Measurements from ENCODE around the gene SLC49A3. TPM values are rescaled to one million over a fixed set of nuclear protein-coding genes. Genes with fewer than 3 reads are reported as not detected.
"Not testable (repeated sequence)": the region's sequence is repeated elsewhere in the genome, so short reads cannot be mapped to it uniquely, and the experiment has no call there.

Gene SLC49A3
- total RNA-seq (2014; rRNA removed; shearing (Covaris generic)): not detected in 2 replicates
- not detected in 2 replicates for total RNA-seq (2022)
- not detected for Bru-seq, nascent RNA
- not detected for BruChase-seq, experiment 1, labeled RNA remaining after a 6-hour chase
- BruChase-seq, experiment 2, labeled RNA remaining after a 2-hour chase: not detected
- long read RNA-seq: 0 reads

DNA sequence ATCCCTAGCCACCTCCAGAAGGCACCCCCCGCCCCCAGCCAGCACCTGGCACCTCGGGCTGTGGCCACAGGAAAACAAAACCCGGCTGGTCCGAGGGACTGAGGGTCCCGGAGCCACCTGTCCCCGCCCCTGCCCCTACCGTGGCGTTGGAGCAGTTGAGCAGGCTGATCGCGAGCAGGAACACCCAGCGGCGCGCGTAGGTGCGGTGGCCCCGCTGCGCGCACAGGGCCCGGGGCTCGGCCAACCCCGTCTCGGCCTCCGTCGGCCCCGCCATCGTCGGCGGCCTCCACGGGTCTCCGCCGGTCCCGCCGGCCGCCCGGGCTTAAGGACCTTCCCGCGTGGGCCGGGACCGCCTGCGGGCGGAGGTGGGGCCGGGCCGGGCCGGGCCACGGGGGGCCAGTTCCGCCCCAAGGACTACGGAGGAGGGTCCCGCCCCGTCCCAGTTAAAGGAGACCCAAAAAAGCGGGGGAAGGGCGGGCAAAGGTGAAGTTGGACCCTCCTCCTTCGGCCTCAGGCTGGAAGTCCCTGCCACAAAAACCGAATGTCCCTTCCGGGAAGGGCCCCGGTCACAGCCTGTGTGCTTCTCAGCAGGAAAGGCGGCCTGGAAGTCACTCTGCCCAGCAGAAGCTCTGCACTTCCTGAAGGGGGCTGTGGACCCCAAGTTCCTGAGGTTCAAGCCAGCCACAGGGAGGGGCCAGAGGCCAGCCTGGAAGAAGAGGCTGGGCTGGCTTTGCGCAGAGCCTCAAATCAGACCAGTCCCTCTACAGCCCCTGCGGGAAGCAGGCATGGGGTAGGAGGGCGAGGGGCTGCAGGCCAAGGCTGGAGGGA lies at the start of gene SLC49A3:
TSS of gene SLC49A3 (minus strand) at position 298 of the 828 bp plus-strand sequence. CDS start at position 274, 24 bp downstream.
- H4K20me1 ChIP-seq (ENCODE audit: insufficient read depth, low read length): no peaks in the 10 kb centered on the region
- CTCF ChIA-PET (ENCODE audit: unreplicated experiment): no interaction called here
- no peaks in the 10 kb centered on the region for H3K79me2 ChIP-seq (ENCODE audit: insufficient read depth, low read depth, low read length)
- no peak within 1 kb of the TSS for H2AFZ ChIP-seq (ENCODE audit: low read length)
- no peak within 1 kb of the TSS for H3K27ac ChIP-seq (ENCODE audit: low read depth, low read length, poor library complexity, severe bottlenecking)
- intact Hi-C loops (cut with micrococcal nuclease; ENCODE audit: unreplicated experiment): no loop called here
- BruUV-seq (replicated peaks): no TSS peak
- no peak for DNase-seq (ENCODE audit: low spot score)
- H3K9me3 ChIP-seq (ENCODE audit: low read length): no peaks in the 10 kb centered on the region
- no peak within 1 kb of the TSS for H3K4me3 ChIP-seq (ENCODE audit: low read depth, low read length, poor library complexity, severe bottlenecking)
- no peaks in the 10 kb centered on the region for H3K36me3 ChIP-seq (ENCODE audit: insufficient read depth, low read length)
- no peak within 1 kb of the TSS for H3K4me2 ChIP-seq (ENCODE audit: low read length)
- no peaks in the 10 kb centered on the region for H3K9me2 ChIP-seq (ENCODE audit: insufficient read depth, low read length)
- TF ChIP-seq EZH2phosphoT487 (IDR thresholded peaks at IDR 0.05; ENCODE audit: borderline replicate concordance, low read depth, low read length): no peak
- TF ChIP-seq, protein P1, sequence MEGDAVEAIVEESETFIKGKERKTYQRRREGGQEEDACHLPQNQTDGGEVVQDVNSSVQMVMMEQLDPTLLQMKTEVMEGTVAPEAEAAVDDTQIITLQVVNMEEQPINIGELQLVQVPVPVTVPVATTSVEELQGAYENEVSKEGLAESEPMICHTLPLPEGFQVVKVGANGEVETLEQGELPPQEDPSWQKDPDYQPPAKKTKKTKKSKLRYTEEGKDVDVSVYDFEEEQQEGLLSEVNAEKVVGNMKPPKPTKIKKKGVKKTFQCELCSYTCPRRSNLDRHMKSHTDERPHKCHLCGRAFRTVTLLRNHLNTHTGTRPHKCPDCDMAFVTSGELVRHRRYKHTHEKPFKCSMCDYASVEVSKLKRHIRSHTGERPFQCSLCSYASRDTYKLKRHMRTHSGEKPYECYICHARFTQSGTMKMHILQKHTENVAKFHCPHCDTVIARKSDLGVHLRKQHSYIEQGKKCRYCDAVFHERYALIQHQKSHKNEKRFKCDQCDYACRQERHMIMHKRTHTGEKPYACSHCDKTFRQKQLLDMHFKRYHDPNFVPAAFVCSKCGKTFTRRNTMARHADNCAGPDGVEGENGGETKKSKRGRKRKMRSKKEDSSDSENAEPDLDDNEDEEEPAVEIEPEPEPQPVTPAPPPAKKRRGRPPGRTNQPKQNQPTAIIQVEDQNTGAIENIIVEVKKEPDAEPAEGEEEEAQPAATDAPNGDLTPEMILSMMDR (conservative IDR thresholded peaks at IDR 0.05; ENCODE audit: low read length): no peak
- no peaks in the 10 kb centered on the region for H3K4me1 ChIP-seq (ENCODE audit: insufficient read depth, low read length, poor library complexity, severe bottlenecking)
- POLR2A ChIA-PET: no interaction called here

DNA sequence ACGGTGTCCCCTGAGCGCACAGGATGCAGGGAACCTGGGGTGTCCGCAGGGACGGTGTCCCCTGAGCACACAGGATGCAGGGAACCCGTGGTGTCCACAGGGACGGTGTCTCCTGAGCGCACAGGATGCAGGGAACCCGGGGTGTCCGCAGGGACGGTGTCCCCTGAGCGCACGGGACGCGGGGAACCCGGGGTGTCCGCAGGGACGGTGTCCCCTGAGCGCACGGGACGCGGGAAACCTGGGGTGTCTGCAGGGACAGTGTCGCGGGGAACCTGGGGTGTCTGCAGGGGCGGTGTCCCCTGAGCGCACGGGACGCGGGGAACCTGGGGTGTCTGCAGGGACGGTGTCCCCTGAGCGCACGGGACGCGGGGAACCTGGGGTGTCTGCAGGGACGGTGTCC lies 47.6 kb upstream of the SLC49A3 start:
- POLR2A ChIA-PET; H3K79me2 ChIP-seq (ENCODE audit: insufficient read depth, low read depth, low read length); BruUV-seq (replicated peaks); H3K27ac ChIP-seq (ENCODE audit: low read depth, low read length, poor library complexity, severe bottlenecking); intact Hi-C loops (cut with micrococcal nuclease; ENCODE audit: unreplicated experiment); H3K4me2 ChIP-seq (ENCODE audit: low read length); H3K4me3 ChIP-seq (ENCODE audit: low read depth, low read length, poor library complexity, severe bottlenecking); H4K20me1 ChIP-seq (ENCODE audit: insufficient read depth, low read length); H2AFZ ChIP-seq (ENCODE audit: low read length); H3K9me2 ChIP-seq (ENCODE audit: insufficient read depth, low read length); DNase-seq (ENCODE audit: low spot score); CTCF ChIA-PET (ENCODE audit: unreplicated experiment); H3K9me3 ChIP-seq (ENCODE audit: low read length): not testable (repeated sequence)
- peaks cover 56% of the 10 kb centered on the region for H3K36me3 ChIP-seq (ENCODE audit: insufficient read depth, low read length)
- H3K4me1 ChIP-seq (ENCODE audit: insufficient read depth, low read length, poor library complexity, severe bottlenecking): peaks cover 10% of the 10 kb centered on the region

DNA sequence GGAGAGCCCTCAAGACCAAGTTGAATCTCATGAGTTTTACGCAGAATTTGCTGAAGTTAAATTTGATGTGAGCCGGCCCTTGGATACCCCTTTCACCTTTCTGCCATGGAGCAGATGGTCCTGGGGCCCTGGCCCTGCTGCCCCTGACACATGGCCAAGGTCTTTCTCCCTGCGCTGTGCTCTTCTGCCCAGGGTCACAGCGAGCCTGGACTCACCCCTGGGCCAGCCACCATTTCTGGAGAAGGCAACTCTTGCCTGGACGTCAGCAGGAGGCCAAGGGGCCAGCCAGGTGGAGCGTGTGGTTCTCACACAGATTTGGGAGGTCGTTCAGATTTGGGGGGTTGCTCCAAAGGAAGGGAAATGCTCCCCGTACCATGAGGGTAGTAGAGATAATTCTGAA lies 46.6 kb upstream of the SLC49A3 start:
- Histone ChIP-seq H3K9me3 (ENCODE audit: low read length) (no peaks in the 10 kb centered on the region), H3K79me2 (ENCODE audit: insufficient read depth, low read depth, low read length) (no peaks in the 10 kb centered on the region), H4K20me1 (ENCODE audit: insufficient read depth, low read length) (no peaks in the 10 kb centered on the region), H3K9me2 (ENCODE audit: insufficient read depth, low read length) (no peaks in the 10 kb centered on the region), H3K27ac (ENCODE audit: low read depth, low read length, poor library complexity, severe bottlenecking) (no peak overlapping the region), H3K4me1 (ENCODE audit: insufficient read depth, low read length, poor library complexity, severe bottlenecking) (peaks cover 10% of the 10 kb centered on the region), H3K36me3 (ENCODE audit: insufficient read depth, low read length) (peaks cover 65% of the 10 kb centered on the region), H3K4me2 (ENCODE audit: low read length) (no peak overlapping the region), H2AFZ (ENCODE audit: low read length) (no peak overlapping the region), H3K4me3 (ENCODE audit: low read depth, low read length, poor library complexity, severe bottlenecking) (no peak overlapping the region)
- no peak for DNase-seq (ENCODE audit: low spot score)
- CTCF ChIA-PET (ENCODE audit: unreplicated experiment): no interaction called here
- POLR2A ChIA-PET: no interaction called here
- no TSS peak for BruUV-seq (replicated peaks)
- no peak for TF ChIP-seq EZH2phosphoT487 (IDR thresholded peaks at IDR 0.05; ENCODE audit: borderline replicate concordance, low read depth, low read length)
- TF ChIP-seq, protein P1 (conservative IDR thresholded peaks at IDR 0.05; ENCODE audit: low read length): no peak
- intact Hi-C loops (cut with micrococcal nuclease; ENCODE audit: unreplicated experiment): no loop called here
